HEK293T (cell line): ENCODE data around the gene F11.

Experiments used
- CTCF ChIA-PET: fragments of 350-600 bp; formaldehyde crosslinking; extraction: SDS; loops from one replicate; lab custom pipeline; 2021; ENCODE audit warnings: antibody characterized with exemption, inconsistent platforms; lab: Yijun Ruan, JAX
- POLR2A ChIA-PET: fragments of 350-600 bp; formaldehyde crosslinking; extraction: SDS; loops from one replicate; lab custom pipeline; 2020; ENCODE audit warnings: antibody characterized with exemption, inconsistent platforms; lab: Yijun Ruan, JAX
- DNase-seq: peaks from one replicate; pipeline ENCODE4 v3.0.0; 2012; ENCODE audit warnings: mixed read lengths; ENCODE audit errors: extremely low spot score
- ARNT ChIP-seq: fragments of 450-650 bp; IDR thresholded peaks from 2 replicates; pipeline ENCODE4 v1.6.1; 2017; ENCODE audit warnings: mild to moderate bottlenecking
- BHLHE40 ChIP-seq: fragments of 450-650 bp; IDR thresholded peaks from 2 replicates; pipeline ENCODE4 v1.6.1; 2016; ENCODE audit warnings: mild to moderate bottlenecking, moderate library complexity, borderline replicate concordance
- CTBP1 ChIP-seq: fragments of 450-650 bp; IDR thresholded peaks from 2 replicates; pipeline ENCODE4 v1.6.1; 2016; ENCODE audit warnings: borderline replicate concordance
- ELF4 ChIP-seq: fragments of 450-650 bp; IDR thresholded peaks from 2 replicates; pipeline ENCODE4 v1.6.1; 2017; ENCODE audit warnings: antibody characterized with exemption
- FOXA1 ChIP-seq: fragments of 450-650 bp; IDR thresholded peaks from 2 replicates; pipeline ENCODE4 v1.6.1; 2016; ENCODE audit warnings: mild to moderate bottlenecking
- FOXK2 ChIP-seq: fragments of 450-650 bp; IDR thresholded peaks from 2 replicates; pipeline ENCODE4 v1.6.1; 2016; ENCODE audit warnings: mild to moderate bottlenecking
- FOXM1 ChIP-seq: fragments of 450-650 bp; IDR thresholded peaks from 2 replicates; pipeline ENCODE4 v1.6.1; 2017; ENCODE audit warnings: mild to moderate bottlenecking, borderline replicate concordance
- HDGF ChIP-seq: fragments of 450-650 bp; IDR thresholded peaks from 2 replicates; pipeline ENCODE4 v1.6.1; 2017; ENCODE audit warnings: antibody characterized with exemption, borderline replicate concordance
- L3MBTL2 ChIP-seq: fragments of 450-650 bp; conservative IDR thresholded peaks from 2 replicates; pipeline ENCODE4 v1.6.1; 2016; ENCODE audit warnings: mild to moderate bottlenecking
- LEF1 ChIP-seq: fragments of 450-650 bp; IDR thresholded peaks from 2 replicates; pipeline ENCODE4 v1.6.1; 2017; ENCODE audit warnings: mild to moderate bottlenecking, borderline replicate concordance
- NFRKB ChIP-seq: fragments of 450-650 bp; IDR thresholded peaks from 2 replicates; pipeline ENCODE4 v1.6.1; 2016; ENCODE audit warnings: mild to moderate bottlenecking, moderate library complexity
- SP1 ChIP-seq: fragments of 450-650 bp; IDR thresholded peaks from 2 replicates; pipeline ENCODE4 v1.6.1; 2017
- SUZ12 ChIP-seq: fragments of 450-650 bp; IDR thresholded peaks from 2 replicates; pipeline ENCODE4 v1.6.1; 2016; ENCODE audit warnings: mild to moderate bottlenecking
- TARDBP ChIP-seq: fragments of 450-650 bp; IDR thresholded peaks from 2 replicates; pipeline ENCODE4 v1.6.1; 2016
- ZNF384 ChIP-seq: fragments of 450-650 bp; IDR thresholded peaks from 2 replicates; pipeline ENCODE4 v1.6.1; 2016
- TF ChIP-seq, protein P1 (sequence below): fragments of 450-650 bp; IDR thresholded peaks from 2 replicates; pipeline ENCODE4 v1.6.1; 2016

F11 gene

DNA sequence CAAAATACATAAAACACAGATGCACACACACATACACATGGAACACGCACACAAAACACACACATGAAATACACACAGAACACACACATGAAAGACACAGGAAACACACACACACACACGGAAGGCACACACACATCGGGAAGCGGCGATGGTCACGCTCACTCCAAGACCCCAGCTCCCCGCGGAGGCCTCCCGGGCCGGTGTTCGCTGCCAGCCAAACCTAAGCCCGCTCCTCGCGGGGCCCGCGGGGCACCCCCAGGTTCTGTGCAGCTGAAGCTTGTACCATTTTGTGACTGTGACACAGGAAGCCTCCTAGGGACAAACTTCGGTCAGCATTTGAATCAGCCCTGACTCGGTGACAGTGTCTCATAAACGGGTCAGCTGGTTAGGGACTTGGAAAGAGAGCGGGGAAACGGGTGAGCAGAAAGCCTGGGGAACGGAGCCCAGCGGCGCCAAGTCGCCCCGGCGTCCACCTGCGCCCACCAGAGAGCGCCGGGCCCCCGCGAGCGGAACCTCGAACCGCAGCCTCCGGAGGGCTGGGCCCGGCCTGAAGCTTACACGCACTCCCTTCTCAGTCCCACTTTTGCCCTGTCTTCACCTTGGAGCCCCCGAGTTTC lies 32.1 kb downstream of the F11 start:
- no peak for DNase-seq
- POLR2A ChIA-PET: no interaction called here
- TF ChIP-seq TARDBP (no peak), SUZ12 (no peak), ELF4 (no peak), LEF1 (no peak), ARNT (no peak), FOXK2 (no peak), NFRKB (no peak), BHLHE40 (no peak), FOXM1 (no peak), SP1 (no peak), L3MBTL2 (no peak), FOXA1 (no peak), CTBP1 (no peak), HDGF (no peak), ZNF384 (no peak)
- TF ChIP-seq, protein P1, sequence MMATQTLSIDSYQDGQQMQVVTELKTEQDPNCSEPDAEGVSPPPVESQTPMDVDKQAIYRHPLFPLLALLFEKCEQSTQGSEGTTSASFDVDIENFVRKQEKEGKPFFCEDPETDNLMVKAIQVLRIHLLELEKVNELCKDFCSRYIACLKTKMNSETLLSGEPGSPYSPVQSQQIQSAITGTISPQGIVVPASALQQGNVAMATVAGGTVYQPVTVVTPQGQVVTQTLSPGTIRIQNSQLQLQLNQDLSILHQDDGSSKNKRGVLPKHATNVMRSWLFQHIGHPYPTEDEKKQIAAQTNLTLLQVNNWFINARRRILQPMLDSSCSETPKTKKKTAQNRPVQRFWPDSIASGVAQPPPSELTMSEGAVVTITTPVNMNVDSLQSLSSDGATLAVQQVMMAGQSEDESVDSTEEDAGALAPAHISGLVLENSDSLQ: no peak
- CTCF ChIA-PET: interaction anchor here (1.0 to 1.1 kb wide), 2 partner anchors 256 to 289 kb away, joined by 3 to 4 read pairs; no protein-coding TSS in a partner anchor

GRCh38 chr4:186299291-186299690 lies 33.3 kb downstream of the F11 start:
- CTCF ChIA-PET: interaction anchor here (1.0 to 1.1 kb wide), 2 partner anchors 255 to 287 kb away, joined by 3 to 4 read pairs; no protein-coding TSS in a partner anchor
- no peak for TF ChIP-seq SUZ12
- TF ChIP-seq ELF4: no peak
- no peak for TF ChIP-seq FOXM1
- TF ChIP-seq L3MBTL2: no peak
- no peak for TF ChIP-seq CTBP1
- TF ChIP-seq NFRKB: no peak
- no peak for TF ChIP-seq FOXA1
- TF ChIP-seq, protein P1: no peak
- no peak for TF ChIP-seq FOXK2
- TF ChIP-seq SP1: no peak
- no peak for TF ChIP-seq ARNT
- POLR2A ChIA-PET: no interaction called here
- DNase-seq: no peak

GRCh38 chr4:186300659-186301390 lies 34.8 kb downstream of the F11 start:
- ChIA-PET POLR2A (no interaction called here), CTCF (interaction anchor here (1.6 kb wide), 1 partner anchor 286 kb away, joined by 5 read pairs; no protein-coding TSS in a partner anchor)
- TF ChIP-seq FOXA1: no peak
- TF ChIP-seq CTBP1: no peak
- TF ChIP-seq FOXK2: no peak
- TF ChIP-seq ELF4: no peak
- no peak for TF ChIP-seq BHLHE40
- DNase-seq: no peak

- TF ChIP-seq SUZ12 (no peak), CTBP1 (no peak), TARDBP (no peak), FOXA1 (no peak), NFRKB (no peak), ELF4 (no peak), FOXM1 (no peak), HDGF (no peak), ZNF384 (no peak), L3MBTL2 (no peak), SP1 (no peak), BHLHE40 (no peak)
- TF ChIP-seq, protein P1: no peak
- POLR2A ChIA-PET: no interaction called here
- CTCF ChIA-PET: no interaction called here
- no peak for DNase-seq
These were observed 38.2 kb downstream of the F11 start for GRCh38 chr4:186304216-186304615.

DNA sequence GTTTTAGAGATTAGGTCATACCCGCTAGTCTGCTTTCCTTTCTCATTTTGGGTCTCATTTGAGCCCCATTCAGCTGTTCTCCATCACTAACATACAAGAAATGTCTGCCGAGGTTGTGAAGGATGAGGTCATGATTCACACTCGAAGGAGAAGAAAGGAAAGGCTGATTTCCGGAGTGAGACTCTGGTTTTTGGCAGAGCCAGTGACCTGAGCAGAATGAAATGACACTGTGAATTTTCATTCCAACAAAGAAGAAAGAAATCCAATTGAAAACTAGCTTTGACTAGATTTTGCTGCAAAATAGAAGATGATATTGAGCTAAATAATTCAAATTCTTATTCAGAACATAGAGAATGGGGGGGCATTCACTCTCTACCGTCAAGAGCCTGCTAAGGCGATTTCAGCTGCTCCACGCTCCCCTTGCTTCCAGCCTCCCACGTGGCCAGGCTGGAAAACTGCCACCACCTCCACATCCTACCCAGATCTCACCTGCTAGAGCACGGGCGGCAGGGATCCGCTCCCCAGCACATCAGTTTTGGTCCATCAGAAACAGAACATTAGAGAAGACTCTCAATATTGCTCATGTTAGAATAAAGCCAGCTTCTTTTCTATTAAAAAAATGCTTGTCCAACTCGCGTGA lies 39.0 kb downstream of the F11 start:
- ChIA-PET CTCF (interaction anchor here (1.2 kb wide), 1 partner anchor 8 kb away, joined by 3 read pairs; no protein-coding TSS in a partner anchor), POLR2A (no interaction called here)
- TF ChIP-seq L3MBTL2: no peak
- no peak for DNase-seq

GRCh38 chr4:186307497-186307896 lies 41.5 kb downstream of the F11 start:
- DNase-seq: no peak
- POLR2A ChIA-PET: no interaction called here
- TF ChIP-seq FOXM1: no peak
- no peak for TF ChIP-seq L3MBTL2
- TF ChIP-seq ELF4: no peak
- TF ChIP-seq TARDBP: no peak
- TF ChIP-seq SUZ12: no peak
- TF ChIP-seq LEF1: no peak
- no peak for TF ChIP-seq CTBP1
- TF ChIP-seq NFRKB: no peak
- TF ChIP-seq ZNF384: no peak
- TF ChIP-seq SP1: no peak
- no peak for TF ChIP-seq FOXA1
- no peak for TF ChIP-seq ARNT
- CTCF ChIA-PET: no interaction called here
